CD14-positive monocyte (primary cell): Measurements from ENCODE around the gene DEFB129. TPM values are rescaled to one million over a fixed set of nuclear protein-coding genes. Genes with fewer than 3 reads are reported as not detected.

Experiments
- DNase-seq, 3 donors: peaks; one replicate each; pipeline ENCODE4 v3.0.0-alpha.2; 2011 to 2022
- H2AFZ ChIP-seq: 2 replicates; pipeline ENCODE4 v1.6.0; 2012; ENCODE audit warnings: mild to moderate bottlenecking, low read depth, low read length, inconsistent platforms; ENCODE audit not compliant: insufficient read depth, poor library complexity, severe bottlenecking
- H3K27ac ChIP-seq, 2 donors: 1 replicate in 1 of 2; 2 replicates in 1 of 2; pipeline ENCODE4 v1.5.1; 2012 to 2013; ENCODE audit warnings: low read length in 2 of 2, control low read depth in 1 of 2, inconsistent platforms in 1 of 2, low read depth in 1 of 2, mild to moderate bottlenecking in 1 of 2
- H3K27me3 ChIP-seq, 2 donors: one replicate each; pipeline versions ENCODE4 v1.6.0 to v1.6.1; 2011 to 2013; ENCODE audit warnings: low read length in 2 of 2; ENCODE audit not compliant: control insufficient read depth in 2 of 2, insufficient read depth in 2 of 2
- H3K36me3 ChIP-seq, 2 donors: replicated peaks in 1 of 2; 1 replicate in 1 of 2; 2 replicates in 1 of 2; pipeline versions ENCODE4 v1.5.1 to v1.6.1; 2012 to 2013; ENCODE audit warnings: low read length in 2 of 2, control low read depth in 1 of 2, inconsistent platforms in 1 of 2, mild to moderate bottlenecking in 1 of 2; ENCODE audit not compliant: insufficient read depth in 2 of 2, control insufficient read depth in 1 of 2
- H3K4me1 ChIP-seq, 2 donors: 1 replicate in 1 of 2; 2 replicates in 1 of 2; pipeline versions ENCODE4 v1.5.1 to v1.6.1; 2012 to 2013; ENCODE audit warnings: low read length in 2 of 2, control low read depth in 1 of 2, inconsistent platforms in 1 of 2, mild to moderate bottlenecking in 1 of 2, moderate library complexity in 1 of 2; ENCODE audit not compliant: insufficient read depth in 2 of 2, control insufficient read depth in 1 of 2
- H3K4me2 ChIP-seq: replicated peaks from 2 replicates; pipeline ENCODE3; 2012; ENCODE audit warnings: low read length, moderate library complexity, mild to moderate bottlenecking; ENCODE audit not compliant: poor library complexity, severe bottlenecking; ENCODE audit errors: extremely low read depth
- H3K4me3 ChIP-seq, 3 experiments: fragments of 200-600 bp in 1 of 3; sonication (generic) in 1 of 3; replicated peaks in 1 of 3; 1 replicate in 2 of 3; 2 replicates in 1 of 3; pipeline ENCODE4 v1.5.1; 2011 to 2013; ENCODE audit warnings: low read length in 3 of 3, mild to moderate bottlenecking in 3 of 3, control low read depth in 2 of 3, low read depth in 2 of 3, inconsistent platforms in 1 of 3, moderate library complexity in 1 of 3
- H3K79me2 ChIP-seq: 2 replicates; pipeline ENCODE4 v1.6.0; 2012; ENCODE audit warnings: mild to moderate bottlenecking, control low read depth, inconsistent platforms, low read length, moderate library complexity; ENCODE audit not compliant: insufficient read depth
- H3K9ac ChIP-seq: 2 replicates; pipeline ENCODE4 v1.6.0; 2017; ENCODE audit warnings: low read length, mild to moderate bottlenecking; ENCODE audit not compliant: insufficient read depth, poor library complexity, severe bottlenecking
- H3K9me3 ChIP-seq, 2 donors: replicated peaks in 1 of 2; 1 replicate in 1 of 2; 2 replicates in 1 of 2; pipeline versions ENCODE4 v1.5.1 to v1.6.1; 2012 to 2013; ENCODE audit warnings: low read length in 2 of 2, control low read depth in 1 of 2; ENCODE audit not compliant: control insufficient read depth in 1 of 2, insufficient read depth in 1 of 2
- H4K20me1 ChIP-seq: 2 replicates; pipeline ENCODE4 v1.6.0; 2012; ENCODE audit warnings: mild to moderate bottlenecking, low read length, control low read depth, moderate library complexity; ENCODE audit not compliant: insufficient read depth
- H3K27ac Mint-ChIP-seq, 7 donors: one replicate each; pipeline ENCODE4 v1.8.0; 2020; ENCODE audit warnings: mild to moderate bottlenecking in 7 of 7, mixed read lengths in 7 of 7, moderate library complexity in 6 of 7, inconsistent platforms in 2 of 7
- H3K27me3 Mint-ChIP-seq, 3 donors: one replicate each; pipeline ENCODE4 v1.8.0; 2021 to 2022; ENCODE audit warnings: low read depth in 3 of 3, mild to moderate bottlenecking in 3 of 3, mixed read lengths in 3 of 3, moderate library complexity in 3 of 3, inconsistent platforms in 1 of 3
- H3K36me3 Mint-ChIP-seq, 2 donors: one replicate each; pipeline ENCODE4 v1.8.0; 2020; ENCODE audit warnings: mixed read lengths in 2 of 2, inconsistent platforms in 1 of 2, mild to moderate bottlenecking in 1 of 2
- H3K4me1 Mint-ChIP-seq: one replicate; pipeline ENCODE4 v1.8.0; 2020; ENCODE audit warnings: mild to moderate bottlenecking, mixed read lengths
- H3K4me3 Mint-ChIP-seq, 2 donors: one replicate each; pipeline ENCODE4 v1.8.0; 2020; ENCODE audit warnings: mild to moderate bottlenecking in 2 of 2, mixed read lengths in 2 of 2, moderate library complexity in 1 of 2
- H3K9me3 Mint-ChIP-seq, 7 donors: one replicate each; pipeline ENCODE4 v1.8.0; 2020 to 2022; ENCODE audit warnings: mixed read lengths in 7 of 7, mild to moderate bottlenecking in 6 of 7, moderate library complexity in 6 of 7, inconsistent platforms in 2 of 7
- CTCF ChIP-seq: fragments of 200-600 bp; IDR thresholded peaks from one replicate; pipeline ENCODE4 v1.8.0; 2022; ENCODE audit warnings: antibody characterized with exemption, mild to moderate bottlenecking
- WGBS: methylation state at CpG from one replicate; pipeline ENCODE4 v1.1.5; 2013; ENCODE audit warnings: missing lambda C conversion rate; ENCODE audit not compliant: insufficient coverage; 5-methylcytosine and 5-hydroxymethylcytosine counted together
- intact Hi-C, 2 donors: fragments of 100-400 bp; cut with micrococcal nuclease; formaldehyde crosslinking; loops; one replicate each; pipeline versions ENCODE4 v1.15.0 to v1.15.1; 2023
- polyA plus RNA-seq, 3 donors: library from polyadenylated mRNA; depleted of rRNA in 1 of 3; unstranded in 2 of 3; stranded (reverse) in 1 of 3; fragments of 300-500 nt in 2 of 3; fragments of >200 nt in 1 of 3; fragmentation: Illumina TruSeq in 2 of 3; gene quantifications; 1 replicate in 2 of 3; 2 replicates in 1 of 3; pipeline ENCODE4 v1.2.3, GENCODE V29; 2012 to 2021

Gene DEFB129
- polyA plus RNA-seq, 3 donors, result not detected

GRCh38 chr20:237489-237888 lies 10.4 kb downstream of the DEFB129 start:
- Mint-ChIP-seq H3K4me3 (peak overlapping the region; percentile 79 to 90), H3K9me3 (no peaks in the 10 kb centered on the region), H3K4me1 (peaks cover 18% of the 10 kb centered on the region), H3K27ac (peak overlapping the region; percentile 87 to 95 (median 92)), H3K36me3 (no peaks in the 10 kb centered on the region), H3K27me3 (peaks cover 0 to 2% (median 1%) of the 10 kb centered on the region in 3 donors)
- H2AFZ ChIP-seq, result peak overlapping the region; percentile 43
- no peaks in the 10 kb centered on the region for H4K20me1 ChIP-seq
- peak overlapping the region; percentile 46 to 94 (median 73) for H3K4me3 ChIP-seq
- H3K9ac ChIP-seq, result peak overlapping the region; percentile 48
- H3K27me3 ChIP-seq, result no peaks in the 10 kb centered on the region
- WGBS, result 0% methylated on average over 1 of the region's 4 CpGs
- no peaks in the 10 kb centered on the region for H3K9me3 ChIP-seq
- no peaks in the 10 kb centered on the region for H3K36me3 ChIP-seq
- no peak for TF ChIP-seq CTCF
- intact Hi-C loops, result no loop called here
- H3K4me1 ChIP-seq, result peaks cover 11 to 20% of the 10 kb centered on the region in 2 donors
- no peaks in the 10 kb centered on the region for H3K79me2 ChIP-seq
- peak overlapping the region; percentile 79 for H3K4me2 ChIP-seq
- peak overlapping the region; percentile 48 to 72 for H3K27ac ChIP-seq
- DNase-seq, result peak; percentile 64 to 76 (median 72)

GRCh38 chr20:237929-238328 lies 10.9 kb downstream of the DEFB129 start:
- H3K4me1 Mint-ChIP-seq, result peaks cover 18% of the 10 kb centered on the region
- H3K36me3 Mint-ChIP-seq, result no peaks in the 10 kb centered on the region
- Histone ChIP-seq H3K36me3 (no peaks in the 10 kb centered on the region), H2AFZ (peak overlapping the region; percentile 43), H3K4me3 (peak overlapping the region; percentile 46 to 94 (median 73)), H3K4me1 (peaks cover 11 to 20% of the 10 kb centered on the region in 2 donors), H3K4me2 (peak overlapping the region; percentile 79), H3K27ac (peak overlapping the region; percentile 48 to 72), H3K27me3 (no peaks in the 10 kb centered on the region), H3K9me3 (no peaks in the 10 kb centered on the region), H3K79me2 (no peaks in the 10 kb centered on the region), H4K20me1 (no peaks in the 10 kb centered on the region), H3K9ac (peak overlapping the region; percentile 48)
- intact Hi-C loops, result no loop called here
- peaks cover 0 to 2% (median 1%) of the 10 kb centered on the region in 3 donors for H3K27me3 Mint-ChIP-seq
- peak; percentile 30 to 66 (median 51) for DNase-seq
- no CpG with 5 or more reads among the region's 3 CpGs for WGBS
- peak overlapping the region; percentile 87 to 95 (median 92) for H3K27ac Mint-ChIP-seq
- TF ChIP-seq CTCF, result no peak
- H3K4me3 Mint-ChIP-seq, result peak overlapping the region; percentile 79 to 90
- no peaks in the 10 kb centered on the region for H3K9me3 Mint-ChIP-seq
